Gastroesophageal sphincter (tissue), 4 donors: ENCODE data around the gene PIGP. TPM values are rescaled to one million over a fixed set of nuclear protein-coding genes. Genes with fewer than 3 reads are reported as not detected.

Experiments
- ATAC-seq: fragments of 150-250 bp; one replicate; pipeline ENCODE4 v1.9.1; 2016; ENCODE audit warnings: mild to moderate bottlenecking, moderate library complexity
- H3K27ac ChIP-seq, 4 donors: fragments of 200-600 bp; sonication (generic) in 3 of 4; 1 replicate in 3 of 4; 2 replicates in 1 of 4; pipeline ENCODE4 v1.5.1; 2016 to 2019
- H3K27me3 ChIP-seq: fragments of 200-600 bp; sonication (generic); one replicate; pipeline ENCODE4 v1.5.1; 2019
- H3K36me3 ChIP-seq, 2 donors: fragments of 200-600 bp; sonication (generic); one replicate each; pipeline ENCODE4 v1.5.1; 2019; ENCODE audit warnings: control low read depth in 1 of 2
- H3K4me1 ChIP-seq, 3 donors: fragments of 200-600 bp; sonication (generic); 1 replicate in 2 of 3; 2 replicates in 1 of 3; pipeline ENCODE4 v1.5.1; 2016 to 2019; ENCODE audit warnings: control low read depth in 2 of 3
- H3K4me3 ChIP-seq, 2 donors: fragments of 200-600 bp; sonication (generic); one replicate each; pipeline ENCODE4 v1.5.1; 2019; ENCODE audit warnings: mild to moderate bottlenecking in 1 of 2, moderate library complexity in 1 of 2
- H3K9me3 ChIP-seq, 3 donors: fragments of 200-600 bp; sonication (generic); one replicate each; pipeline ENCODE4 v1.5.1; 2017 to 2019; ENCODE audit warnings: control low read depth in 2 of 3
- EP300 ChIP-seq: sonication (generic); formaldehyde crosslinking; IDR thresholded peaks from one replicate; pipeline ENCODE4 v1.6.1; 2017; ENCODE audit warnings: antibody characterized with exemption, mild to moderate bottlenecking
- POLR2A ChIP-seq, 2 donors: fragments of 450-650 bp; IDR thresholded peaks; one replicate each; pipeline ENCODE4 v1.6.1; 2017; ENCODE audit warnings: antibody characterized with exemption in 2 of 2, mild to moderate bottlenecking in 2 of 2, moderate library complexity in 1 of 2
- POLR2AphosphoS5 ChIP-seq: sonication (generic); formaldehyde crosslinking; IDR thresholded peaks from one replicate; pipeline ENCODE4 v1.6.1; 2017; ENCODE audit warnings: antibody characterized with exemption
- WGBS, 2 donors: methylation state at CpG; one replicate each; pipeline ENCODE4 v1.1.5; 2018; ENCODE audit warnings: low coverage in 1 of 2; 5-methylcytosine and 5-hydroxymethylcytosine counted together
- total RNA-seq, 4 donors: library from RNA; depleted of rRNA; stranded (reverse); fragments of >200 nt; gene quantifications; one replicate each; pipeline ENCODE4 v1.1.0, GENCODE V29; 2016
- TF ChIP-seq, protein P1 (sequence below), 4 experiments: fragments of 200-600 bp in 2 of 4; fragments of 450-650 bp in 2 of 4; sonication (generic) in 1 of 4; IDR thresholded peaks; one replicate each; pipeline ENCODE4 v1.5.1; 2017 to 2019; ENCODE audit warnings: antibody characterized with exemption in 4 of 4, mild to moderate bottlenecking in 2 of 4, moderate library complexity in 2 of 4

PIGP gene
- total RNA-seq, 4 donors from 2014 or later, result 20.7 to 32.1 (median 24.0) TPM

DNA sequence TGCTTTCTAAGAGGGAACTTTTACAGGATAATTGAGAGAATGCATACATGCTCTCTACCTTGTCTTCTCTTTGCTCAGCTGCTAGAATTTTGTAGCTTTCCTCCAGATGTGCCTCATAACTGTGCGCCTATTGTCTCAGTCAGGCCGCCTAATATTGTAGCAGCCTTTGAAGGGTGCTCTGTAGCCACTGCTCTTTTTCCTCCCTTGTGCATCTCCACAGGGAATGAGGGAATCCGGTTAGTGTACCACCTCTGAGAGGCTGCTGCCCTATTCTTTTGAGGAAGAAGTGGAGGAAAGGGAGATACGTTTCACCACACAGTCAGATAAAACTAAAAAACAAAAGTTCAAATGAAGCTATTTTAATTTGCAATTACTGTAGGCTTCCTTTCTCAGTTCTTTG lies 22.9 kb upstream of the PIGP start:
- Histone ChIP-seq H3K4me1 (no peaks in the 10 kb centered on the region), H3K36me3 (peaks cover 0 to 55% of the 10 kb centered on the region in 2 donors), H3K9me3 (no peaks in the 10 kb centered on the region), H3K4me3 (no peak overlapping the region), H3K27me3 (no peaks in the 10 kb centered on the region), H3K27ac (no peak overlapping the region)
- 86 to 89% methylated on average over 3 to 4 of the region's 4 CpGs for WGBS, 2 donors
- no peak for ATAC-seq
- TF ChIP-seq EP300, result no peak
- TF ChIP-seq POLR2A (IDR thresholded peaks at IDR 0.05), result no peak
- TF ChIP-seq, protein P1, sequence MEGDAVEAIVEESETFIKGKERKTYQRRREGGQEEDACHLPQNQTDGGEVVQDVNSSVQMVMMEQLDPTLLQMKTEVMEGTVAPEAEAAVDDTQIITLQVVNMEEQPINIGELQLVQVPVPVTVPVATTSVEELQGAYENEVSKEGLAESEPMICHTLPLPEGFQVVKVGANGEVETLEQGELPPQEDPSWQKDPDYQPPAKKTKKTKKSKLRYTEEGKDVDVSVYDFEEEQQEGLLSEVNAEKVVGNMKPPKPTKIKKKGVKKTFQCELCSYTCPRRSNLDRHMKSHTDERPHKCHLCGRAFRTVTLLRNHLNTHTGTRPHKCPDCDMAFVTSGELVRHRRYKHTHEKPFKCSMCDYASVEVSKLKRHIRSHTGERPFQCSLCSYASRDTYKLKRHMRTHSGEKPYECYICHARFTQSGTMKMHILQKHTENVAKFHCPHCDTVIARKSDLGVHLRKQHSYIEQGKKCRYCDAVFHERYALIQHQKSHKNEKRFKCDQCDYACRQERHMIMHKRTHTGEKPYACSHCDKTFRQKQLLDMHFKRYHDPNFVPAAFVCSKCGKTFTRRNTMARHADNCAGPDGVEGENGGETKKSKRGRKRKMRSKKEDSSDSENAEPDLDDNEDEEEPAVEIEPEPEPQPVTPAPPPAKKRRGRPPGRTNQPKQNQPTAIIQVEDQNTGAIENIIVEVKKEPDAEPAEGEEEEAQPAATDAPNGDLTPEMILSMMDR (IDR thresholded peaks at IDR 0.05), result no peak
- no peak for TF ChIP-seq POLR2AphosphoS5

DNA sequence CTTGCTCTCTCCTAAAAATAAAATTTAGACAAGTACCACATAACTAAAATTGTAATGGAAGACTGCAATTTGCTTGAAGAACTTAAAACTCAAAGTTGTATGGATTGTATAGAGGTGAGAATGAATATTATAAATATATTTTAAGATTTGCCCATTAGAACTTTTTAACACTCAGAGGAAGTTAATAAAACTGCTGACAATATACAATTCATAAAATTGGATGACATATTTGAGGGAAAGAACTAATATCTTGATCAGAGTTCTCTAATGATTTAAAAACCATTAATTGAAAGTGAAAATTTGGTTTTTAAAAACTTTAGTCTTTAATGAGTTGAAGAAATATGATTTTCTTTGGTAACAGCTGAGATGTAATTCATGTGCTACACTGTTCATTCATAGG lies 21.1 kb upstream of the PIGP start:
- H3K36me3 ChIP-seq, result peaks cover 0 to 44% of the 10 kb centered on the region in 2 donors
- no peak for ATAC-seq
- TF ChIP-seq POLR2AphosphoS5 (no peak), EP300 (no peak), POLR2A (IDR thresholded peaks at IDR 0.05) (no peak)
- TF ChIP-seq, protein P1 (IDR thresholded peaks at IDR 0.05), result no peak
- no peaks in the 10 kb centered on the region for H3K4me1 ChIP-seq
- no peaks in the 10 kb centered on the region for H3K9me3 ChIP-seq
- H3K27ac ChIP-seq, result no peak overlapping the region
- no peak overlapping the region for H3K4me3 ChIP-seq
- no peaks in the 10 kb centered on the region for H3K27me3 ChIP-seq

DNA sequence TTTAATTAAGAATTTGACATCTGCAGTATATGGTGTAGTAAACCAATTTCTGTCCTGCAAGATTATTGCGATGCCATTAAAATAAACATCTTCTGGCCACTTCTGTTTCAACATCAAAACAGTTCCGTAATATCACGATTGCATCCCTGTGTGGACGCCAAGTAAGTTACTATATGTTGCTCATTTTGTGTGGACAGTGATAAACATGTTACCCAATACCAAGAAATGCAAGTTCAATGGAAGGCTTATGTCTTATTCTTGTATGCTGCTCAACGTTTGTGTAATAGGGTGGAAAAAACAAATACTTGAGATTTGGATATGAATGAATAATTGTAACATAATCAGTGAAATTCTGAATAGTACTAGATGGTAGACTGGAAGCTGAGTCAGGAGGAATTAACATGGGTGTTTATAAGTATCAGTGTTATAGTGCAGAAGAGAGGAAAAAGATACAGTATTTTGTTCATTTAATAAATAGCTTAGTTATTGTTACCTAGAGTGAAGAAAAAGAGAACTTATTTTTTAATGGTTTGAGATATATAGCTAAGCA lies 15.4 kb upstream of the PIGP start:
- H3K4me1 ChIP-seq, result peaks cover 0 to 12% (median 3%) of the 10 kb centered on the region in 3 donors
- WGBS, 2 donors, result 70% methylated on average over 5 of the region's 5 CpGs
- TF ChIP-seq POLR2A (IDR thresholded peaks at IDR 0.05) (no peak), EP300 (no peak), POLR2AphosphoS5 (no peak)
- TF ChIP-seq, protein P1 (IDR thresholded peaks at IDR 0.05), result no peak
- no peak for ATAC-seq
- no peak overlapping the region for H3K4me3 ChIP-seq
- no peaks in the 10 kb centered on the region for H3K9me3 ChIP-seq
- no peaks in the 10 kb centered on the region for H3K27me3 ChIP-seq
- H3K27ac ChIP-seq, result no peak overlapping the region
- peaks cover 0 to 8% of the 10 kb centered on the region in 2 donors for H3K36me3 ChIP-seq

DNA sequence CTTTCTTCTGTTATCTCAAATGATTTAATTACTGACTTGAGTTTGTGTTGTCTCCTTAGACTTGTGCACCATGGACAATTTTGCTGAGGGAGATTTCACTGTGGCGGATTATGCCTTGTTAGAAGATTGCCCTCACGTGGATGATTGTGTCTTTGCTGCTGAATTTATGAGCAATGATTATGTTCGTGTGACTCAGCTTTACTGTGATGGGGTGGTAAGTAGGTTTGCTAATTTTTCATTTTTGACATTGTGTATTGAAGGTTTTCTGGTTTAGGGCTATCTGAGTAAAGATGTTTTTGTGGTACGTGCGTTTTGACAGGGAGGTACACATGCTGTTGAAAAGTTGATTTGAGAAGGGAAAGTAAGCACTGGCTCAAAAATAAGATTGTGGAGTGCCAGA lies 14.3 kb upstream of the PIGP start:
- no peak for ATAC-seq
- H3K4me3 ChIP-seq, result no peak overlapping the region
- no peaks in the 10 kb centered on the region for H3K9me3 ChIP-seq
- peaks cover 0 to 4% of the 10 kb centered on the region in 2 donors for H3K36me3 ChIP-seq
- 27 to 52% methylated on average over 3 to 5 of the region's 5 CpGs for WGBS, 2 donors
- peaks cover 0 to 23% (median 6%) of the 10 kb centered on the region in 3 donors for H3K4me1 ChIP-seq
- TF ChIP-seq POLR2AphosphoS5, result no peak
- TF ChIP-seq, protein P1 (IDR thresholded peaks at IDR 0.05), result peak in 1 of 4 experiments; percentile 47
- H3K27ac ChIP-seq, result no peak overlapping the region
- no peaks in the 10 kb centered on the region for H3K27me3 ChIP-seq

DNA sequence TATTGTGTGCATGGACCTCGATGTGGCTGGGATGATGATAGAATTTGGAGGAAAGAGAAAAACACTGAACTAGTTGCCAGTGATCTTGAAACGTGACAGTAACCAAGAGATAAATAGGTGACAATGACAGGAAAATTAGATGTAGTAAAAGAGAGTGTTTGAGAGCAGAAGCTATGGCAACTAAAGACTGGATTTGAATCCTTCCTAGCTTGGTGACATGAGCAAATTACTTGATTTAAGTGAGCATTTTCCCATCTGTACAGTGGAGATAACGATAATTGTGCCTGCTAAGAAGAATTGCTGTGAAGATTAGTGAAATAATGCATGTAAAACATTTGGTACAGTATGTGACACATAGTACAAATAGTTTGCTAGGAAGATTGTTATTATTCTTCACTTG lies 12.9 kb upstream of the PIGP start:
- Histone ChIP-seq H3K27ac (no peak overlapping the region), H3K36me3 (no peaks in the 10 kb centered on the region), H3K4me3 (no peak overlapping the region), H3K27me3 (no peaks in the 10 kb centered on the region), H3K9me3 (no peaks in the 10 kb centered on the region), H3K4me1 (peaks cover 0 to 25% (median 6%) of the 10 kb centered on the region in 3 donors)
- 89% methylated on average over 2 to 3 of the region's 3 CpGs for WGBS, 2 donors
- no peak for TF ChIP-seq EP300
- TF ChIP-seq, protein P1 (IDR thresholded peaks at IDR 0.05), result no peak
- no peak for TF ChIP-seq POLR2AphosphoS5
- TF ChIP-seq POLR2A (IDR thresholded peaks at IDR 0.05), result no peak
- no peak for ATAC-seq
